Fibroblast of lung (primary cell): ENCODE results near the gene POLR2J.

Source experiments
- CTCF ChIP-seq, 2 donors: IDR thresholded peaks in 1 of 2; conservative IDR thresholded peaks in 1 of 2; 1 replicate in 1 of 2; 2 replicates in 1 of 2; pipeline ENCODE4 v1.5.1; 2011 to 2012; ENCODE audit warnings: low read length in 2 of 2, control low read depth in 1 of 2, inconsistent platforms in 1 of 2, low read depth in 1 of 2, mild to moderate bottlenecking in 1 of 2
- EZH2 ChIP-seq: IDR thresholded peaks from 2 replicates; pipeline ENCODE4 v1.5.1; 2012; ENCODE audit warnings: low read length, control low read depth, mild to moderate bottlenecking; ENCODE audit errors: missing control alignments

- TF ChIP-seq CTCF (conservative IDR thresholded peaks at IDR 0.05 in 1 of 2, IDR thresholded peaks at IDR 0.05 in 1 of 2; ENCODE audit: low read depth in 1 of 2, low read length in 2 of 2) (no peak), EZH2 (no peak)
Measured at GRCh38 chr7:102449136-102449535, 29.6 kb downstream of the POLR2J start.
